GM19372 (cell line): ENCODE measurements around the gene HS2ST1.

ENCODE experiments used
- ATAC-seq: cut with Tn5 transposase; IDR thresholded peaks from one replicate; pipeline ENCODE4 v1.9.1; 2021; ENCODE audit warnings: mild to moderate bottlenecking, low read depth, moderate library complexity; ENCODE audit not compliant: unreplicated experiment

The HS2ST1 gene

DNA sequence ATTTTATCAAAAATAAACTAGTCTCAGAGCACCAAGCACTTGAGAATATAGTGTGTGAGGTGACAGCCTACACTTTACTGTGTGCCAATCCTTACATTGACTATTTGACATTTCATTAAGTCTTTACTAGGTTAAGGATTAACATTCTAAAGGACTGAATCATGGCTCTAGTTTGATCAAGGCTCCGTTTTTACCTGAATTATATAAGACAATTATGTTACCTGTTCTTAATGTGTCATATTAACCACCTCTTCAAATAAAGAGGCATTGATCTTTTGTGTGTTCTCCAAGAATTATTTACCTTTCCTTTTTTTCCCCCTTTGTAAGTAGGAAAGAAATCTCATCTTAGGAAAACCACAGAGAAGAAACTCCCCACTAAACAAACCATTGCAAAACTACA is 189.7 kb downstream of the HS2ST1 start:
- ATAC-seq = no peak

DNA sequence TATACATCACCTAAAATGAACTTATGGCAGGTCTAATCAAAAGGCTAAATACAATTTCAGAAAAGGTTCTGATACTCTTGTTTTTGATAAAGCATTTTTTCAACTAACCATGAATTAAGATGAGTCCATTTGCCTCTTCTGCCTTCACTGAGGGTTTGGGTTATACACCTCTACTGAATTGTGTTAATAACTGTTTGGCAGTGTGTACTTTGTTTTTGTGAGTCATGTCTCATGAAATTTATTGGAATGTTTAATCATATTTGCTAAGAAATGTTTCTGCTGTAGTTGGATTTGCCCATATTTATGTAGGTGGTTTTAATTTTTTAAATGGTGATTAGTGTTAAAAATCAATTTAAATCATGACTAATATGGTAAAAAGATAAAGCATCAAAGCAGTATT is 190.5 kb downstream of the HS2ST1 start:
- ATAC-seq = no peak

DNA sequence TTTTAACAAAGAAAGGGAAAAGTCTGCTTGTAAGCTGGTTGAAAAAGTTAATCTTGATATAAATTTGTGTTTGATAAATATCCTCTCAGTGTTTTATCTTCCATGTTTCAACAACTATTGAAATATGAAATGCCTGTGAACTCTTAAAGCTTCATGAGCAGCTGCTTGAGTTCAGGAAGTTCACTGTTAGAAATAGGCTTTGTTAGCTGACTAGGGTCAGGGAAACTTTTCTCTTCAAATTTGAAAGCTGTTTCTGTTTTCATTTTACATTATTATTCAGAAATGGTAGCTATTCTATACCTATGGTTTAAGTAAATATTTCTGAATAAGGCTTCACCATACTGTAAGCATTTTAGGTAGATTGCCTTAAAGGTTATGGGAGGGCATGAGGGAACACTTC is 191.7 kb downstream of the HS2ST1 start:
- ATAC-seq = no peak

DNA sequence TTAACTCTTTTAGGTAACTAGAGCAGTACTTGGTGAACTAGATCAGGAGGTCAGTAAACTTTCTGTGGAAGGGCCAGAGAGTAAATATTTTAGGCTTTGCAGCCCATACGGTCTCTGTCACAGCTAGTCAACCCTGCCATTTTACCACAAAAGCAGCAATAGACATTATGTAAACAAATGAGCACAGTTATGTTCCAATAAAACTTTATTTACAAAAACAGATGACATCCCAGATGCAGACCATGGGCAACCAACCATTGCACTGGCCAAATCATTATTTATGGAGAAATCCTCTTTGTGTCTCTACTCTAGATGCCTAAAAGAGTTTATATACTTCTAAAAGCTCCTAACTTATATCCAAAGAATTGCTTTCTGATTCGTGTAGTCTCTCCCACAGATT is 192.4 kb downstream of the HS2ST1 start:
- ATAC-seq = no peak

DNA sequence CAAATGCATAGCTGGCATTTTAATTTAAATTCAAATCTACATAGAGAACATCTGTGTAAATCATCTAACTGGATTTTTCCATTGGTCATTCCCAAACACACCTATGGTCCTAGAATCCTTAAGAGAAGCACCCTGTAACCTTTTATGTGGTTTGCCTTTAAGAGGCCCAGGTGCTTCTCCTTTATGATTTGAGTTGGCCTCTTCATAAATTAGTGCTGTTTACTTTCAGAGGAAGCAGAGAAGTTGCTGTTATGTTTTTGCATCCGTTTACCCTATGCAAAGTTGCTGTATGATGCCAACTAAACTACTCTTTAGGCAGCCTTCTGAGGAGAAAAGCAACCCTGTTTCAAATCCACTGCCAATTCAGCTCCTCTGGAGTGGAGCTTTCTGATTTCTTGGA is 193.8 kb downstream of the HS2ST1 start:
- ATAC-seq = no peak

DNA sequence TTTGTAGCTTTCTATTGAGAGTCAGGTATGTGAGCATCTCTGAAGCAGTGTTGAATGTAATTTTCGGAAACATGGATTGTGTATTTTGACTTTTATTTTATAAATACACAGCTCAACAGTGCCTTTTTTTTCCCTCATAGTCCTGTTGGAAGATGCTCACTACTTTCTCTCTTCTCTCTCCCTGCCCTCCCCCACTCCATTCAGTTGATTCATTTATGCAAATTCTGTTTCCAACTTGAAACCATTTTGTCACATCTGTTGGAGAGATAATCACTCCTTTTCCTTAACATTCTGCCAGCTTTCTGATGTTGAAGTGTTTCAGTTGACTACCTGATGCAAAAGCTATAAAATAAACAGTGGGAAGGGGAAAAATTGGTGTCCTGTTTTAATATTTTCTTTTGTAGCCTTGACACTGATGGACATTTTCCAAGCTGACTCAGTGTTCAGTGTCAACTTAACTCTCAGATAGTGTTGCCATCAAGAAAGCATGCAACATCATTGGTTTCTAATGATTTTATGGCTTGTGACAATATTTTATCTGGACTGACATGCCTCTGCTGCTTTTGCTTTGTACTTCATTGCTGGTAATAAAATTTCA is 194.5 kb downstream of the HS2ST1 start:
- ATAC-seq = no peak

DNA sequence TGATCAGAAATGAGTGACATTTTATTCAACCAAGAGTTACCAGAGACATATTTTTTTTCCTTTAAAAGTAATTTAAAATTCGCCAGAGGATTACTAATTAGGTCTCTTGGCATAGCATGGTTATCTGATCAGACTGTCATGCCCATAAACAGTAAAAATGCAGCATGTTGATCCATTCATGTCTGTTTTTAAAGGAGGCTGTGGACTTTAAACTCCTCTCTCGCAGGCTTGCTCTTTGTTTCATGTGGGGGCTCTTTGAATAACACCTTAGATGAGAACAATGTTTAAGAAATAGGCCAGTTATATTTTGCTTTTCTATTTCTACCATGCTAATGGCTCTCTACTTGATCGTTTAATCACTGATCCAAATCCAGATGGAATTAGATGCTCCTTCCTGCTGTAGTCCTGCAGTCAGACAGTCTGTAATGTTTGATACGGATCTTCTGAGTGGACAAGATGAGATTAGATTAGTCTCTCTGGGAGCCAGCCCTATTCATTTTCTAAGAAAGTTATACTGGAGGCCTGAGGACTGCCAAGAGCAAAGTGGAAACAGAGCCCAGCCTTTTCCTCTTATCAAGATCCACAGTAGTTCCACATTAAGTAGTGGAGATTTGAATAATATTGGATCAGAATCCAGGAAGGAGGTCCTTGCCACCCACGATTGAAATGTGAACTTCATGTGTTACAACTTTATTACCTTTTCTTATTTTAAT is 197.4 kb downstream of the HS2ST1 start:
- ATAC-seq = no peak

DNA sequence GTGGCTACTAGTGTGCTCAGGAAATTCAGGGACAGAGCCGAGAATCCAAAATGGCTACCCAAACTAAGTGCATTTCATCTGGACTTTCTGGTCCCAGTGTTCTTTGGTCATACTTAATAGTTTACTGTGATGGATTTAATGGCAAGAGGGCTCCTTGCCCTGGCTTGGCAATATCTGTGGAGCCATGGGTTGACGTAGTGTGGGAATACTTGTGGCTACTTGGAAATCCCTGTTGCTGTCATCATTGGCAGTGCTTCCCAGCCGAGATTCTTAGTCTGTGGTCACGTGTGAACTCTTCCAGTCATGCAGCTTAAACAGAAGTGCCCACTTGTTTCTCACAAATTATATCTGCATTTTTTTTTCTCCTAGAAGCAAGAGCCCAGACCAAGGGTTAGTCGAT is 198.9 kb downstream of the HS2ST1 start:
- no peak for ATAC-seq

DNA sequence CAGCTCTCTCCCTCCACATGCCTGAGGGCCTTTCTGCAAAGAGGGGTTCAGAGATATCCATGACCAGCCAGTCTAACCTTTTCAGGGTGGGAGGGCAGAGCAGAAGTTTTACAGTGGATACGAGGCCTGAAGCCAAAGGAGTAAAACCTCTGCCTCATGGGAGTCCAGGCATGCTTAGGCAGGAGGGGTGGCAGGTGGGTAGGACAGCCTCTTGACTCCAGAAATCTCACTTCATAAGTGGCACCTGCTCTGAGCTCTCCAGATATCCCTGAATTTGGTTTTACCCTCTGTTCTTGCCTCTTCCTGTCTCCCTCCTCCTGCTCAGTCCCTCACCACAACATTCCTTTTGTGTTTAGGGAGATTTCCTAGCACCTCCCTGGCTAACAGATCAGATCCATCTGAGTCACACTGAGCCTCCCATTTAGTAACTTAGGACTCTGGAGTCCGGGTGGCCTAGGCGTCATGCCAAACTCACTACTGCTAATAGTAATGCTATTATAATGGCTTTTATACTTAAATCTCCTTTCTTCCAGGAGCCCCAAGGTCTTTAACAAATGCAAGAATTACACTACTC is 201.0 kb downstream of the HS2ST1 start:
- no peak for ATAC-seq

DNA sequence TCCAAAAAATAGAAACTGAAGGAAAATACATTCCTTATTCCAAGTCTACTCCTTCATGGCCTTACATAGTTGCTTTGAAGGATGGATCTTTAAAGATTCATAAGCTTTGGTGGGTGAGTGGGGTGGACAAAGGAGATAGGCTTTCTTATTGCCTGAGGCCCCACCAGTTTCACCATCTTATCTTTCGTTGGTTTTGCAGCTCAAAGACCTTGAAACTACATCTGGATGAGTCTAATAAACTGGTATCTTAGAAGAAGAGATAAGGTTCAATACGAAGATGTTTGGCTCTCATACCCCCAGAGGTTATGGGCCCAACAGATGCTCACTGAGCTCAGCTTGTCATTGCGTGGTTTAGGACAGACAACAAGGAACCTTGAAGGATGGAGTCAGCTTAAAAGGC is 201.5 kb downstream of the HS2ST1 start:
- ATAC-seq = no peak

DNA sequence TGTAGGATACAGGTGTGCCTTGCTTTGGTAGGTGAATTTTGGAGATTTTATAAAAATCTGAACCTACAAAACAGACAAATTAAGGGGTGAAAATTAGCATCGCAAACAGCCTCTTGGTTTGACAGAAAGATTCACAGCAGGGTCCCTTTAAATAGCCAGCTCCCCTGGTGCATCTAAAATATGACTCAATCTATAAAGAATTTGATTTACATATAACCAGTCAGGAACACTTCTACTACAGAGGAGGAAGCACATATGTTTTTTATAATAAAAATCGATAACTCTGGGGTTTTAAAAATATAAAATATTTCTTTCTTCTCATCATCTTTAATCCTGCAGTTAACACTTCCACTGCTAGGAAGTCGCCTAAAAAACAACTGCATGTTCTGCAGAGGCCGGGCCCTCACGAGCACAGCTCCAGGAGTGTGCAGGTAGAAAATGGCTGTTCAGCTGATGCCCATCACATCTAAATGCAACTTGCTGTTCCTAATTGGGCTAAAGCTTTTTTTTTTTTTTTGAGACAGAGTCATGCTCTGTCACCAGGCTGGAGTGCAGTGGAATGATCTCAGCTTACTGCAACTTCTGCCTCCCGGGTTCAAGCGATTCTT is 203.4 kb downstream of the HS2ST1 start:
- ATAC-seq = no peak

DNA sequence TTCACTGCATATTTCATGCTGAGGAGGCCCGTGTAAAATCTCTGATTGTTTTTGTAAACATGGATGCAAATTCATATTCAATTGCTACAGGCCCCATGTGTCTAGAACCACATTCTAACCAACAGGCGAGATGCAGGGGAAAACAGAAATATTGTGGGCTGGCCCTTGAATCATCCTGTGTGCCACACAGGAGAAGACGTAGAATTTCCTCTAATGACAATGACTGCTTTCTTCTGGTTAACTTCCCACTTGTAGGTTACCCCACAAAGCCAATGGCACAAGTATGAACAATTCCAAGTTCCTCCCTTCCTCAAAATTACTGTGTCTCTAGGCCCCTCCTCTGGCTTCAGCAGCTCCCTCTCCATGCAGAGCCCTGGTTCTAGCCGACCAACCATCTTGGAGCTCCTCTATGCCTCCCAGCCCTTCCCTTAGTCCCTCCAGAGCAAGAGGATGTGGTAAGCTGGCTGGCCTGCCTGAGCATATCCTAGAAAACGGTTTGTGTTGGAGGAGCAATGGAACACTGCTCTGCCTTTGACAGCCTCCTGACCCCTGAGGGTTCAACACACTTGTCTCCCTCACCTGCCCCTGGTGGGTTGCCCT is 205.2 kb downstream of the HS2ST1 start:
- no peak for ATAC-seq

DNA sequence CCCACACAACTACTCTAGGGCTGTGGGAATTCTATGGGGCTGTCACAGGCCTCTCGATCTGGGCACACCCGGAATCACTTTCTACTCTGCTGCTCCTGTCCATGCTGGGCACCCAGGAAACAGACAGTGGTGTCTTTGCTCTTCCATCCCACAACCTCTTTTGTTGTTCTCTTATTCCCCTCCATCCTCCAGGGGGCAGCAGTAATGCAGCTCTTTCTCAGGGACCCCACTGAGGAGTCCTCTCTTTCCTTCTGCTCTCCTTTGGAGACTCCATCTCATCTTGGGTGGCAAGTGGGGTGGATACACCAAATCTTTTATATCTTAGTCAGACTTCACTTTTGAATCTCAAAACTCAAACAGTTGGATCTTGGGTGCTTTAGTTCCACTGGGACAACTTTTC is 206.3 kb downstream of the HS2ST1 start:
- no peak for ATAC-seq

DNA sequence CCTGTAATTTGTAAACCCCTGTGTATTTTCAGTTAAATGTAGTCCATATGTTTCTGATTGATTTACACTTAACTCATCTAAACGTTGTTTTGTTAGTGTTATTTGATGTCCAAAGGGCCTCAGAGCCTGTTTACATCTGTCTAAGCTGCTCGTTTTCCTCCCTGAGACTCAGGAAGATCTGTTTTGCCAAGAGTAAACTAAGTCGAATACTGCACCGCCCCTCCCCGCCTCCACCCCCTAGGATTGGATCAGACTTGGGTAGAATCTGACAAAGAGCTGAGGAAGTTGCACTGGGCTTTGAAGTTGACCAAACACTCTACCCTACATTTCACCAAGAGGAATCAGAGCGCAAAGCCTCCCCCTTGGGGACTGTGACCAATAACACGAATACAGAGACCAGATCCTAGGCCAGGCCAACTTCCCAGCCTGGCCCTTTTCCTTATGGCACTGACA is 207.3 kb downstream of the HS2ST1 start:
- no peak for ATAC-seq

DNA sequence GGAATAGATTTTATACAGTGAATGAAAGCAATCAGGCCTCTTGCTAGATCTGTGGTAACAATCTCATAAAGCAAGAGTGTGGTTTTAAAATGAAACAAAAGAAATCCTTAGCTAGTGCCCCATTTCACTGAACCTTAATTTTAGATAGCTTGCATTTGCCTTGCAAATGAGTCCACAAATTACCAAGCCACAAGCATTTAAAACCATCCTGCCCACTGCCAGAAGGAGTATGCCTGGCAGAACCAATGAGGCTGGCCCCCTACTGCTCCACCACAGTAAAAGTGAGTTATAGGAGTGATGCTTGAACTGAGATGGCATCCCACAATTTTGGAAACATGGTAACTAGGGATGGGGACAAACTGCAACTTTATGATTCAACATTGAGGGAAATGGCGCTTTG is 207.8 kb downstream of the HS2ST1 start:
- ATAC-seq = no peak

DNA sequence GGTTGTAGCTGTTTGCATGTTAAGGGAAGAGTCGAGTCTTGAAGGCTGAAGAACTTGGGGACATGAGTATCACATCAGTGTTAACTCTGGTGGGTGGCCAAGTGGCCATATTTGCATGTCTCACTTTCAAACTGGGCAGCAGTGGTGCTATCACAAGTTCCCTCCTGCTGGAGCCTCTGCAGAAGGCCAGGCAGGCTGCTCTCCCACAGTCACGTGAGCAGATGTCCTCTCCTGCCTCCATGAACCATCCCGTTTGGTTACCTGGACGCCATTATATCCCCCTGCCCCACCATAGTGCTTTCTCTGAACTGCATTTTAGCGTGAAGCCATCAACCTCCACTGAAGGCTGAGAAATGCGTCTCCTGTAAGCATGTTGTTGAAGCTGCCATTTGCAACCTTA is 209.2 kb downstream of the HS2ST1 start:
- ATAC-seq = no peak

DNA sequence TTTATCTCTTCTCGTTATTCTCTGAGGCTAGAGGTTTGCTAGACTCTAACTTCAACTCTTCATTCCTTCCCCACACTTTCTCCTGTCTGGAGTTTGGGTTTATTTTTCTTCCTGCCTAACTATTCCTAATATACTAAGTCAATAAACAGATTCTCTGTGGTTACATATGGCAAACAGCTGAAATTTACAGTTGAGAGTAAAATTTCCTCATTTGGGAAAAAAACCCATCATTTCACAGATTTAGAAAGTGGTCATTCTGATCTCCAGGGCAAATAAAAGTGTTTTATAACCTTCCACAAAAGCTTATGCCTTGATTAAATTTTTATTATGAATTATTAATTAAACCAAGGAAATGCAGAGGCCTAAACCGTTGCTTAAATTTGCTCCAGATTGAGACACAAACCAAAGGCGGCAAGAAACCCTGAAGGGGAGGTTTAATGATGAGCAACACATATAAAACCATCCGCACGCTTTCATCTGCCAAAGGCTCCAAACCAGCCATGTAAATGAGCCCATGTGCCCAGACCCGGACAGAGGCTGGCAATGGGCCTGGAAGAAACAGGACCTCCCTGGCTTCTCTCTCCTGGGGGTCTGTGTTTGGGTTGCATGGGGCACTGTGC is 212.6 kb downstream of the HS2ST1 start:
- no peak for ATAC-seq

DNA sequence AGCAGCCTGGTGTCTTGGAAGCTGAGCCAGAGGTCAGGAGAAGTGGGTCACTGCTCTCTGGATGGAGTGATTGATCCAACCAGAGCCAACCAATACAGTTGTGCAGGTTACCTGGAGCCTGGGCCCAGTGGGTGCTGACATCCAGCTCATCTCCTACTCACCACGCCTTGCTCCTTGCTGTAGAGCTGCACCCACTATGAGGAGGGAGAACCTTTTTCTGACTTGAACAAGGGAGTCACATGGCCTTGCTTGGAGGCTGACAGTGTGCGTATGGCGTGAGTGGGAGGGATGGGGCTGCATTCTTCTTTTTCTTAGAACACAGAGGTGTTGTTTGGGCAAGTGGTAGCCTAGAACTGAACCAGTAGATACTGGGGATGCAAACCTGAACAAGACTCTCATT is 213.1 kb downstream of the HS2ST1 start:
- ATAC-seq = no peak

DNA sequence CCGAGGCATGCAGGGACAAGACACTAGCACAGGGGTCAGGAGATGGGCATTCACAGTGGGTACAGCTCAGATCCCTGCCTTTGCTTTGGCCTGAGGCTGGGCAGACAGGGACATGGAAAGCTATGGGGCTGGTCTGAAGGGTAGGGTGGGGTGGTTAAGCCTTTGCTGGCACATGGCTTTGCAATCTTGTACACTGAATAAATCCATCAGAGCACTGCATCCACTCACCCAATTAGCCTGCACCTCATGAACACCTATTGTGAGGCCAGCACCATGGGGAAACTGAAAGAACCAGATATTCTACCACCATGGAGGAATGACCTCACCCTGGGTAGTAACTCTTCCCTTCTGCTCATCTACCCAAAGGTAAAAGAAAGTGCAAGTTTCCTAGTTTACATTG is 214.6 kb downstream of the HS2ST1 start:
- no peak for ATAC-seq

DNA sequence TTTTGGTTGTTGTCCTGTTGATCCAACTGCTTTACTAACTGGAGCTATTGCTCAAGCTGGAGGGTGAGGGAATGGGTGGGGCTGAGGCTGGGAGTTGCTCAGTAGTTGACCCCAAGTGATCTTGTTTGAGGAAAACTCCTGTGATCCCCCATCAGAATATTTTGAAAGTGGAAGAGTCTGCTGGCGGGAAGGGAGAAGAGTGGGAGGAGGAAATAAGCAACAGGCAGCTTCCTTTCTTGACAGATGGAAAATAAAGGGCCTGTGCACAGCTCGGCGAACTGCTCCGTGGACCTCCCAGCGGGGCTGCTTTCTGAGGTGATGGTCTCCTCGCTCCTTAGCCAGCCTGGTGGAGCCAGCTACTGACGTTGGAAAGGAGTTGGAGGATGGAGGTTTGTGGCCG is 215.2 kb downstream of the HS2ST1 start:
- no peak for ATAC-seq

DNA sequence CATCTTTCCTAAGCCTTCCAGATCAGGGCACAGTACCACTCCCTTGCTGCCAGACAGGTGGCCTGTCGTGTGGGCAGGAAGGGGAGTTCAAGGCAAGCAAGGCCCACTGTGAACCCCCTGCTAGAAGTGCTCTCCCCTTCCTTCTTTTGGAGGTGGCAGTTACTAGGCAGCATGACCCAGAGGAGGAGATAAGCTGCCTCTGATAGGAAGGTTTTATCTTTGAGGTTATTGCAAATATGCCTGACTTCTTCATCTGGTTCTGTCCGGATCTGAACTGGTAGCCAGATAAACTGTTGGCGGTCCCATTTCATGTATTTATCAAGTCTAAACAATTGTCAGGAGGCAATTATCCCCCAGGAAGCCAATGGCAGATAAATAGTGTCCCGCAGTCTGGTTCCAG is 216.0 kb downstream of the HS2ST1 start:
- no peak for ATAC-seq
